IMR-90 (cell line): Measurements from ENCODE around the gene TLR10. TPM values are rescaled to one million over a fixed set of nuclear protein-coding genes. Genes with fewer than 3 reads are reported as not detected.
A peak's percentile ranks its signal among the peaks of the same experiment; 100 is the strongest.
"Not testable (repeated sequence)": the region's sequence is repeated elsewhere in the genome, so short reads cannot be mapped to it uniquely, and the experiment has no call there.

ENCODE experiments used
- ATAC-seq: fragments of 200-7000 bp; cut with Tn5 transposase; 2 replicates; pipeline ENCODE4 v1.9.1; 2020; ENCODE audit warnings: low read depth, mild to moderate bottlenecking, moderate library complexity
- BruUV-seq: library from RNA; stranded (reverse); fragments of 400-500 nt; replicated peaks from 2 replicates; lab custom pipeline; 2021; lab: Mats Ljungman, UMichigan
- CTCF ChIA-PET: fragments of 300-600 bp; formaldehyde crosslinking; extraction: SDS; loops from one replicate; lab custom pipeline; 2021; ENCODE audit warnings: antibody characterized with exemption; lab: Yijun Ruan, JAX
- POLR2A ChIA-PET: fragments of 300-600 bp; sonication (Branson Sonifier 250); formaldehyde crosslinking; loops from one replicate; lab custom pipeline; 2022; ENCODE audit warnings: antibody characterized with exemption; ENCODE audit not compliant: unreplicated experiment; lab: Charles Lee
- DNase-seq: peaks from one replicate; pipeline ENCODE4 v3.0.0; 2013
- H2AFZ ChIP-seq: replicated peaks from 2 replicates; pipeline ENCODE3; 2013; ENCODE audit warnings: low read length, mild to moderate bottlenecking; ENCODE audit not compliant: poor library complexity
- H2AK5ac ChIP-seq: 2 replicates; pipeline ENCODE4 v1.6.1; 2013; ENCODE audit warnings: low read depth, low read length, inconsistent platforms
- H2AK9ac ChIP-seq: replicated peaks from 2 replicates; pipeline ENCODE3; 2013; ENCODE audit warnings: mild to moderate bottlenecking, low read depth, low read length, moderate library complexity; ENCODE audit not compliant: poor library complexity
- H2BK120ac ChIP-seq: 2 replicates; pipeline ENCODE4 v1.6.1; 2013; ENCODE audit warnings: low read depth, low read length, inconsistent platforms
- H2BK15ac ChIP-seq: 3 replicates; pipeline ENCODE4 v1.6.1; 2013; ENCODE audit warnings: low read depth, low read length, inconsistent platforms
- H2BK20ac ChIP-seq: 2 replicates; pipeline ENCODE4 v1.6.1; 2013; ENCODE audit warnings: low read depth, mild to moderate bottlenecking, inconsistent platforms, low read length, moderate library complexity
- H2BK5ac ChIP-seq: 2 replicates; pipeline ENCODE4 v1.6.1; 2013; ENCODE audit warnings: mild to moderate bottlenecking, low read depth, low read length, inconsistent platforms; ENCODE audit not compliant: poor library complexity, severe bottlenecking
- H3K14ac ChIP-seq: replicated peaks from 2 replicates; pipeline ENCODE4 v1.6.1; 2013; ENCODE audit warnings: low read depth, low read length, inconsistent platforms
- H3K18ac ChIP-seq: 2 replicates; pipeline ENCODE4 v1.6.1; 2013; ENCODE audit warnings: low read depth, low read length, control low read depth
- H3K23ac ChIP-seq: 2 replicates; pipeline ENCODE4 v1.6.1; 2013; ENCODE audit warnings: low read depth, low read length, inconsistent platforms
- H3K27ac ChIP-seq: 2 replicates; pipeline ENCODE4 v1.5.1; 2013; ENCODE audit warnings: mild to moderate bottlenecking, control low read depth, low read length; ENCODE audit not compliant: insufficient read depth
- H3K27me3 ChIP-seq: 2 replicates; pipeline ENCODE4 v1.6.1; 2013; ENCODE audit warnings: low read length; ENCODE audit not compliant: control insufficient read depth, insufficient read depth
- H3K36me3 ChIP-seq: 2 replicates; pipeline ENCODE4 v1.6.1; 2013; ENCODE audit warnings: low read length, mixed read lengths; ENCODE audit not compliant: control insufficient read depth, insufficient read depth
- H3K4ac ChIP-seq: 2 replicates; pipeline ENCODE4 v1.6.1; 2013; ENCODE audit warnings: low read depth, low read length, inconsistent platforms
- H3K4me1 ChIP-seq: 2 replicates; pipeline ENCODE4 v1.6.1; 2013; ENCODE audit warnings: low read length, mixed read lengths; ENCODE audit not compliant: control insufficient read depth, insufficient read depth
- H3K4me2 ChIP-seq: 2 replicates; pipeline ENCODE4 v1.6.1; 2013; ENCODE audit warnings: low read depth, mild to moderate bottlenecking, control low read depth, low read length, moderate library complexity
- H3K4me3 ChIP-seq: 2 replicates; pipeline ENCODE4 v1.5.1; 2013; ENCODE audit warnings: low read depth, mild to moderate bottlenecking, control low read depth, low read length, moderate library complexity; ENCODE audit not compliant: insufficient read depth
- H3K56ac ChIP-seq: 2 replicates; pipeline ENCODE4 v1.6.1; 2013; ENCODE audit warnings: low read length, inconsistent platforms; ENCODE audit not compliant: insufficient read depth; ENCODE audit errors: extremely low read depth
- H3K79me1 ChIP-seq, 2 experiments: 2 replicates each; pipeline ENCODE4 v1.6.1; 2013; ENCODE audit warnings: low read length in 2 of 2, inconsistent platforms in 1 of 2, low read depth in 1 of 2
- H3K9ac ChIP-seq: 2 replicates; pipeline ENCODE4 v1.6.1; 2013; ENCODE audit warnings: low read depth, low read length, control low read depth
- H3K9me1 ChIP-seq: 2 replicates; pipeline ENCODE4 v1.6.1; 2013; ENCODE audit warnings: low read length, inconsistent platforms; ENCODE audit not compliant: insufficient read depth
- H3K9me3 ChIP-seq: 2 replicates; pipeline ENCODE4 v1.6.1; 2013; ENCODE audit warnings: low read length; ENCODE audit not compliant: control insufficient read depth, insufficient read depth
- H4K20me1 ChIP-seq: 2 replicates; pipeline ENCODE4 v1.6.1; 2013; ENCODE audit warnings: low read length, inconsistent platforms; ENCODE audit not compliant: insufficient read depth
- H4K5ac ChIP-seq: 2 replicates; pipeline ENCODE4 v1.6.1; 2013; ENCODE audit warnings: mild to moderate bottlenecking, low read depth, low read length, control low read depth
- H4K8ac ChIP-seq, 2 experiments: 2 replicates each; pipeline ENCODE4 v1.6.1; 2013; ENCODE audit warnings: low read depth in 2 of 2, low read length in 2 of 2, control low read depth in 1 of 2, inconsistent platforms in 1 of 2
- H4K91ac ChIP-seq: 2 replicates; pipeline ENCODE4 v1.6.1; 2013; ENCODE audit warnings: low read depth, low read length, inconsistent platforms; ENCODE audit not compliant: insufficient read depth
- CEBPB ChIP-seq: IDR thresholded peaks from 2 replicates; pipeline ENCODE4 v1.6.1; 2012; ENCODE audit warnings: low read depth, low read length, improper control_type of control experiment
- MAFK ChIP-seq: IDR thresholded peaks from 2 replicates; pipeline ENCODE4 v1.6.1; 2012; ENCODE audit warnings: low read depth, low read length, improper control_type of control experiment
- WGBS, 2 experiments: methylation state at CpG; one replicate each; pipeline versions ENCODE4 v1.1.5 to v1.1.7; 2013; ENCODE audit warnings: missing lambda C conversion rate in 2 of 2; ENCODE audit not compliant: insufficient read length in 1 of 2; ENCODE audit errors: extremely low coverage in 2 of 2; 5-methylcytosine and 5-hydroxymethylcytosine counted together
- dilution Hi-C: fragments of 300-500 bp; cut with HindIII; formaldehyde crosslinking; loops from one replicate; pipeline ENCODE4 v1.14.3; 2018; ENCODE audit warnings: low sequenced_read_pairs; ENCODE audit not compliant: unreplicated experiment
- in situ Hi-C: fragments of 300-500 bp; cut with MboI; formaldehyde crosslinking; loops from 3 replicates; pipeline ENCODE4 v1.14.3; 2019; ENCODE audit warnings: low sequenced_read_pairs, inconsistent platforms, mixed read lengths
- intact Hi-C: fragments of 100-400 bp; cut with micrococcal nuclease; formaldehyde crosslinking; loops from 2 replicates; pipeline ENCODE4 v1.10.0; 2022
- polyA plus RNA-seq, 3 experiments: library from polyadenylated mRNA; depleted of rRNA; stranded (reverse); fragments of >200 nt; gene quantifications; 2 replicates each; pipeline ENCODE4 v1.2.3, GENCODE V29; 2012; ENCODE audit warnings: low replicate concordance in 1 of 3
- total RNA-seq: library from RNA; depleted of rRNA; stranded (reverse); fragments of >200 nt; gene quantifications from 2 replicates; pipeline ENCODE4 v1.2.3, GENCODE V29; 2012

The TLR10 gene
- total and polyA plus RNA-seq, 2 of the 4 experiments (the other 2 are of a cell fraction) = not detected

- Histone ChIP-seq H3K4me2 (no peak overlapping the region), H2AFZ (no peak overlapping the region), H2BK15ac (no peak overlapping the region), H2BK20ac (no peak overlapping the region), H3K56ac (no peak overlapping the region), H3K4ac (no peak overlapping the region), H2AK5ac (no peak overlapping the region), H3K27me3 (peaks cover 9% of the 10 kb centered on the region), H2BK5ac (no peak overlapping the region), H3K23ac (no peak overlapping the region), H2BK120ac (no peak overlapping the region), H4K20me1 (no peaks in the 10 kb centered on the region), H4K91ac (no peak overlapping the region), H3K9ac (no peak overlapping the region), H3K9me1 (no peaks in the 10 kb centered on the region), H3K27ac (no peak overlapping the region), H3K36me3 (no peaks in the 10 kb centered on the region), H4K5ac (no peak overlapping the region), H4K8ac (no peak overlapping the region), H3K4me1 (no peaks in the 10 kb centered on the region), H3K14ac (no peak overlapping the region), H3K18ac (no peak overlapping the region), H2AK9ac (no peak overlapping the region), H3K79me1 (no peaks in the 10 kb centered on the region), H3K9me3 (no peaks in the 10 kb centered on the region), H3K4me3 (no peak overlapping the region)
- TF ChIP-seq CEBPB = no peak
- TF ChIP-seq MAFK = no peak
- DNase-seq (peak; percentile 13), ATAC-seq (peak; percentile 37)
- intact Hi-C loops (loop anchor here (5.0 kb wide), 1 partner anchor 33 kb away; the partner anchor contains the start of gene TLR1), dilution Hi-C loops (no loop called here), in situ Hi-C loops (no loop called here)
- BruUV-seq = no TSS peak
- ChIA-PET POLR2A (no interaction called here), CTCF (interaction anchor here (1.4 kb wide), 1 partner anchor 14 kb away, joined by 5 read pairs; the partner anchor contains the start of gene TLR10)
- WGBS, 2 experiments = 100% methylated on average over 1 of the region's 5 CpGs; no CpG with 5 or more reads in 1 of the 2 experiments
Measured at GRCh38 chr4:38768968-38769394, 13.8 kb downstream of the TLR10 start.

GRCh38 chr4:38766940-38767339 lies 15.8 kb downstream of the TLR10 start:
- H2AFZ ChIP-seq, H2BK120ac ChIP-seq, H2AK5ac ChIP-seq, H3K4me1 ChIP-seq, H2BK5ac ChIP-seq, H4K91ac ChIP-seq, H4K5ac ChIP-seq, in situ Hi-C loops, H3K56ac ChIP-seq, H4K8ac ChIP-seq, H3K9me3 ChIP-seq, H2BK15ac ChIP-seq, BruUV-seq, H3K27me3 ChIP-seq, H3K4me3 ChIP-seq, H4K20me1 ChIP-seq, H2BK20ac ChIP-seq, dilution Hi-C loops, ATAC-seq, H3K14ac ChIP-seq, H3K27ac ChIP-seq, H3K18ac ChIP-seq, POLR2A ChIA-PET, H3K79me1 ChIP-seq, DNase-seq, H3K9me1 ChIP-seq, H3K4ac ChIP-seq, H3K23ac ChIP-seq, H3K9ac ChIP-seq, H2AK9ac ChIP-seq, H3K36me3 ChIP-seq, H3K4me2 ChIP-seq: not testable (repeated sequence)
- intact Hi-C loops = loop anchor here (5.0 kb wide), 1 partner anchor 35 kb away; the partner anchor contains the start of gene TLR1
- CTCF ChIA-PET = interaction anchor here (0.6 kb wide), 1 partner anchor 104 kb away, joined by 3 read pairs; no protein-coding TSS in a partner anchor
- no CpG with 5 or more reads among the region's 2 CpGs for WGBS, 2 experiments
